Hepatocyte (in vitro differentiated cells): ENCODE measurements around the gene GCNT2. TPM values are rescaled to one million over a fixed set of nuclear protein-coding genes. Genes with fewer than 3 reads are reported as not detected.
"Not testable (repeated sequence)": the region's sequence is repeated elsewhere in the genome, so short reads cannot be mapped to it uniquely, and the experiment has no call there.

ENCODE experiments used
- DNase-seq: peaks from one replicate; pipeline ENCODE4 v3.0.0-alpha.2; 2016; ENCODE audit warnings: low spot score
- H2AFZ ChIP-seq: fragments of 200-600 bp; sonication (generic); 2 replicates; pipeline ENCODE4 v1.6.0; 2016; ENCODE audit warnings: antibody characterized with exemption, mild to moderate bottlenecking
- H3K27ac ChIP-seq: fragments of 200-600 bp; sonication (generic); 2 replicates; pipeline ENCODE4 v1.5.1; 2016; ENCODE audit warnings: mild to moderate bottlenecking
- H3K27me3 ChIP-seq: fragments of 200-600 bp; sonication (generic); 2 replicates; pipeline ENCODE4 v1.6.1; 2016
- H3K36me3 ChIP-seq: fragments of 200-600 bp; sonication (generic); replicated peaks from 2 replicates; pipeline ENCODE4 v1.5.1; 2016; ENCODE audit warnings: low read depth; ENCODE audit not compliant: insufficient read depth
- H3K4me1 ChIP-seq: fragments of 200-600 bp; sonication (generic); 2 replicates; pipeline ENCODE4 v1.5.1; 2016; ENCODE audit warnings: mild to moderate bottlenecking, moderate library complexity; ENCODE audit not compliant: insufficient read depth
- H3K4me2 ChIP-seq: fragments of 200-600 bp; sonication (generic); 2 replicates; pipeline ENCODE4 v1.6.0; 2016
- H3K4me3 ChIP-seq: fragments of 200-600 bp; sonication (generic); 2 replicates; pipeline ENCODE4 v1.5.1; 2016; ENCODE audit warnings: mild to moderate bottlenecking
- H3K79me2 ChIP-seq: fragments of 200-600 bp; sonication (generic); 2 replicates; pipeline ENCODE4 v1.6.0; 2017; ENCODE audit warnings: mild to moderate bottlenecking
- H3K9me2 ChIP-seq: fragments of 200-600 bp; sonication (generic); replicated peaks from 2 replicates; pipeline ENCODE4 v1.6.0; 2017; ENCODE audit warnings: mild to moderate bottlenecking; ENCODE audit not compliant: insufficient read depth
- H3K9me3 ChIP-seq: fragments of 200-600 bp; sonication (generic); 2 replicates; pipeline ENCODE4 v1.5.1; 2016; ENCODE audit warnings: low read depth, mild to moderate bottlenecking
- H4K20me1 ChIP-seq: fragments of 200-600 bp; sonication (generic); 2 replicates; pipeline ENCODE4 v1.6.0; 2016; ENCODE audit warnings: mild to moderate bottlenecking; ENCODE audit not compliant: insufficient read depth, poor library complexity, severe bottlenecking
- CTCF ChIP-seq: fragments of 200-600 bp; sonication (generic); IDR thresholded peaks from 2 replicates; pipeline ENCODE4 v1.5.1; 2016; ENCODE audit warnings: antibody characterized with exemption, mild to moderate bottlenecking; ENCODE audit not compliant: poor library complexity
- EZH2 ChIP-seq: fragments of 200-600 bp; sonication (generic); IDR thresholded peaks from 2 replicates; pipeline ENCODE4 v1.6.1; 2016; ENCODE audit warnings: antibody characterized with exemption, mild to moderate bottlenecking, borderline replicate concordance
- EZH2phosphoT487 ChIP-seq: fragments of 200-600 bp; sonication (generic); IDR thresholded peaks from one replicate; pipeline ENCODE4 v1.6.1; 2018; ENCODE audit warnings: antibody characterized with exemption, mild to moderate bottlenecking, low read depth, moderate library complexity; ENCODE audit not compliant: unreplicated experiment, severe bottlenecking
- WGBS: methylation state at CpG from one replicate; pipeline ENCODE4 v1.1.6; 2016; ENCODE audit warnings: low lambda C conversion rate; ENCODE audit errors: missing lambda C conversion rate; 5-methylcytosine and 5-hydroxymethylcytosine counted together
- polyA plus RNA-seq: library from polyadenylated mRNA; unstranded; fragments of >200 nt; fragmentation: Nextera tagmentation; extraction: Ambion mirVana; gene quantifications from 2 replicates; pipeline ENCODE4 v1.2.1, GENCODE V29; 2016
- total RNA-seq: library from RNA; depleted of rRNA; stranded (reverse); fragments of >200 nt; gene quantifications from 2 replicates; pipeline ENCODE4 v1.2.3, GENCODE V29; 2014

Gene GCNT2
- total and polyA plus RNA-seq, 2 experiments from 2014 or later, result 16.3 to 36.4 TPM

- Histone ChIP-seq H3K9me3 (no peaks in the 10 kb centered on the region), H3K9me2 (no peaks in the 10 kb centered on the region), H3K27me3 (no peaks in the 10 kb centered on the region), H4K20me1 (no peaks in the 10 kb centered on the region), H3K4me2 (no peak overlapping the region), H3K4me1 (no peaks in the 10 kb centered on the region), H3K79me2 (peaks cover 70% of the 10 kb centered on the region), H3K36me3 (no peaks in the 10 kb centered on the region), H3K27ac (no peak overlapping the region), H2AFZ (no peak overlapping the region), H3K4me3 (no peak overlapping the region)
- no peak for DNase-seq
- TF ChIP-seq EZH2, result no peak
- TF ChIP-seq EZH2phosphoT487, result no peak
- TF ChIP-seq CTCF, result no peak
- 80% methylated on average over 11 of the region's 11 CpGs for WGBS
Measured at GRCh38 chr6:10598084-10598960, 77.2 kb downstream of the GCNT2 start.

GRCh38 chr6:10599046-10599445 lies 77.9 kb downstream of the GCNT2 start:
- H3K4me3 ChIP-seq, result no peak overlapping the region
- DNase-seq, result no peak
- H4K20me1 ChIP-seq, result no peaks in the 10 kb centered on the region
- peaks cover 63% of the 10 kb centered on the region for H3K79me2 ChIP-seq
- no peaks in the 10 kb centered on the region for H3K27me3 ChIP-seq
- H3K4me2 ChIP-seq, result no peak overlapping the region
- no peak for TF ChIP-seq CTCF
- TF ChIP-seq EZH2phosphoT487, result no peak
- TF ChIP-seq EZH2, result no peak
- H3K27ac ChIP-seq, result no peak overlapping the region
- 98% methylated on average over 7 of the region's 7 CpGs for WGBS
- no peaks in the 10 kb centered on the region for H3K9me2 ChIP-seq
- H3K4me1 ChIP-seq, result no peaks in the 10 kb centered on the region
- H2AFZ ChIP-seq, result no peak overlapping the region
- H3K9me3 ChIP-seq, result no peaks in the 10 kb centered on the region
- no peaks in the 10 kb centered on the region for H3K36me3 ChIP-seq

DNA sequence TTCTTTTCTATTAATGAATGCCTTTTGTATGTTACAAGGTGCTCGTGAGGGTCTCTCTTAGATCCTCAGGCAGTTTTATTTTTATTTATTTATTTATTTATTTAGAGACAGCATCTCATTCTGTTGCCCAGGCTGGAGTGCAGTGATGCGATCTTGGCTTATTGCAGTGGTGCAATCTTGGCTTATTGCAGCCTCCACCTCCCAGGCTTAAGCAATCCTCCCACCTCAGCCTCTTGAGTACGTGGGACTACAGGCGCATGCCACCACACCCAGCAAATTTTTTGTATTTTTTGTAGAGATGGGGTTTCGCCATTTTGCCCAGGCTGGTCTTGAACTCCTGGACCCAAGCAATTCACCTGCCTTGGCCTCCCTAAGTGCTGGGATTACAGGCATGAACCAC lies 79.5 kb downstream of the GCNT2 start:
- not testable (repeated sequence) for H3K4me1 ChIP-seq, H2AFZ ChIP-seq, H3K27me3 ChIP-seq, H4K20me1 ChIP-seq, H3K4me3 ChIP-seq, H3K4me2 ChIP-seq, H3K9me2 ChIP-seq, H3K9me3 ChIP-seq, H3K27ac ChIP-seq, DNase-seq, H3K36me3 ChIP-seq
- peaks cover 49% of the 10 kb centered on the region for H3K79me2 ChIP-seq
- 99% methylated on average over 5 of the region's 5 CpGs for WGBS

DNA sequence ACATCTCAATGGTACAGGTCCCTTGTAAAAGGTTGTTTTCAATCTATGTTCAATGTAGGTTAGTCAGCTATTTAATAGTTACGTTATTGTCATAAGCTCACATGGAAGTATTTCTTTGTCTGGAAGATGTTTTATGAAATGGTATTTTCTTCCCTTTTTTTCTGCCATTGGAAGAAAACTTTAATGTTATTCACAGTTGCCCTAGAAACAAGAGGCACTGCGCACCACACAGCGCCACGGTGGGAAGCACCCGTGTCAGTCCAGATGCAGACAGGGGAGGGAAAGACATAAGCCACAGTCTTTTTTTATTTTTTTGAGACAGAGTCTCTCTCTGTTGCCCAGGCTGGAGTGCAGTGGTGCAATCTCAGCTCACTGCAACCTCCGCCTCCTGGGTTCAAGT lies 82.1 kb downstream of the GCNT2 start:
- Histone ChIP-seq H3K4me2 (no peak overlapping the region), H3K9me3 (no peaks in the 10 kb centered on the region), H3K9me2 (no peaks in the 10 kb centered on the region), H3K4me1 (no peaks in the 10 kb centered on the region), H3K36me3 (no peaks in the 10 kb centered on the region), H3K27me3 (no peaks in the 10 kb centered on the region), H3K4me3 (no peak overlapping the region), H4K20me1 (no peaks in the 10 kb centered on the region), H3K79me2 (peaks cover 36% of the 10 kb centered on the region), H3K27ac (no peak overlapping the region), H2AFZ (no peak overlapping the region)
- DNase-seq, result no peak
- TF ChIP-seq EZH2 (no peak), CTCF (no peak), EZH2phosphoT487 (no peak)
- WGBS, result 91% methylated on average over 6 of the region's 6 CpGs
